MM.1S (cell line): ENCODE measurements around the gene KRTAP1-4.

Experiments used
- DNase-seq: peaks from one replicate; pipeline ENCODE4 v3.0.0-alpha.2; 2015
- H2AFZ ChIP-seq: fragments of 300-600 bp; sonication (generic); 2 replicates; pipeline ENCODE4 v1.6.0; 2016; ENCODE audit warnings: antibody characterized with exemption, low read length
- H3F3A ChIP-seq: fragments of 300-600 bp; sonication (generic); 2 replicates; pipeline ENCODE4 v1.6.1; 2016; ENCODE audit warnings: mild to moderate bottlenecking, antibody characterized with exemption, low read length, moderate library complexity, mixed read lengths; ENCODE audit not compliant: insufficient read depth
- H3K27ac ChIP-seq: fragments of 300-600 bp; sonication (generic); 2 replicates; pipeline ENCODE4 v1.5.1; 2016; ENCODE audit warnings: mild to moderate bottlenecking, low read length
- H3K27me3 ChIP-seq: fragments of 300-600 bp; sonication (generic); replicated peaks from 2 replicates; pipeline ENCODE4 v1.6.0; 2016; ENCODE audit warnings: low read length; ENCODE audit not compliant: insufficient read depth
- H3K36me3 ChIP-seq: fragments of 300-600 bp; sonication (generic); replicated peaks from 2 replicates; pipeline ENCODE4 v1.6.1; 2016; ENCODE audit warnings: mild to moderate bottlenecking, low read length, mixed read lengths; ENCODE audit not compliant: insufficient read depth
- H3K4me1 ChIP-seq: fragments of 300-600 bp; sonication (generic); 2 replicates; pipeline ENCODE4 v1.6.1; 2016; ENCODE audit warnings: low read length, mixed read lengths
- H3K4me2 ChIP-seq: fragments of 300-600 bp; sonication (generic); 2 replicates; pipeline ENCODE4 v1.6.0; 2016; ENCODE audit warnings: low read depth, low read length
- H3K4me3 ChIP-seq: fragments of 300-600 bp; sonication (generic); 2 replicates; pipeline ENCODE4 v1.5.1; 2016; ENCODE audit warnings: low read length, mixed read lengths
- H3K79me2 ChIP-seq: fragments of 300-600 bp; sonication (generic); 2 replicates; pipeline ENCODE4 v1.6.1; 2016; ENCODE audit warnings: mixed run types, low read length, mixed read lengths
- H3K9ac ChIP-seq: fragments of 300-600 bp; sonication (generic); 2 replicates; pipeline ENCODE4 v1.6.1; 2016; ENCODE audit warnings: low read length, mixed read lengths
- H3K9me2 ChIP-seq: fragments of 300-600 bp; sonication (generic); replicated peaks from 2 replicates; pipeline ENCODE4 v1.6.1; 2016; ENCODE audit warnings: mild to moderate bottlenecking, low read length, mixed read lengths; ENCODE audit not compliant: insufficient read depth
- H3K9me3 ChIP-seq: fragments of 300-600 bp; sonication (generic); replicated peaks from 2 replicates; pipeline ENCODE4 v1.6.1; 2016; ENCODE audit warnings: mild to moderate bottlenecking, low read length, mixed read lengths; ENCODE audit not compliant: insufficient read depth
- H4K20me1 ChIP-seq: fragments of 300-600 bp; sonication (generic); 2 replicates; pipeline ENCODE4 v1.6.1; 2016; ENCODE audit warnings: mild to moderate bottlenecking, low read length, moderate library complexity, mixed read lengths; ENCODE audit not compliant: insufficient read depth
- EZH2phosphoT487 ChIP-seq: fragments of 300-600 bp; sonication (generic); IDR thresholded peaks from 2 replicates; pipeline ENCODE4 v1.6.1; 2018; ENCODE audit warnings: antibody characterized with exemption, low read length

The KRTAP1-4 gene

DNA sequence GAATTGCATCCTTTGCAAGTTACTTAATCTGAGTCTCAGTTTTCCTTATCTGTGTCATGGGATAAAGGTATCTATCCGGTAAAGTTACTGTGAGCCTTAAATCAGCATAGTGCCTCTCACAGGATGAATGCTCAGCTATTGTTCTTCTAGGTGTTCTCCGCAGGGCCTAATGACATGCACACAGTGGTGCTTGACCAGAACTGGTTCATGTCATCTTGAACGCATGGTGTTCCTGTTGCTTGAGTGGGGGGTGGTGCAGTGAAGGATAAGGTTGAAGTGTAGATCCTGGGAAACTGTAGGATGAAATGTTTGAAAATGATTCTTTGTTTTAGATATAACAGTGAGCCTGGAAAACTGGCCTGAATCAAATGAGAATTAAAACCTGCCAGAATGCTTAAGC lies 49.9 kb downstream of the KRTAP1-4 start:
- no peaks in the 10 kb centered on the region for H3K4me1 ChIP-seq
- H3K27ac ChIP-seq: no peak overlapping the region
- no peaks in the 10 kb centered on the region for H3K9me3 ChIP-seq
- H3K4me3 ChIP-seq: no peak overlapping the region
- H3K9me2 ChIP-seq: no peaks in the 10 kb centered on the region
- no peaks in the 10 kb centered on the region for H3K79me2 ChIP-seq
- TF ChIP-seq EZH2phosphoT487: no peak
- H3K36me3 ChIP-seq: no peaks in the 10 kb centered on the region
- H3F3A ChIP-seq: no peaks in the 10 kb centered on the region
- DNase-seq: no peak
- no peak overlapping the region for H2AFZ ChIP-seq
- H3K9ac ChIP-seq: no peak overlapping the region
- H3K4me2 ChIP-seq: no peak overlapping the region
- H3K27me3 ChIP-seq: no peaks in the 10 kb centered on the region
- H4K20me1 ChIP-seq: no peaks in the 10 kb centered on the region
